Transverse colon (tissue), 3 donors: ENCODE data around the gene PPP6R1.

Source experiments
- POLR2A ChIP-seq: fragments of 450-650 bp; IDR thresholded peaks from one replicate; pipeline ENCODE4 v1.6.1; 2016; ENCODE audit warnings: antibody characterized with exemption, mild to moderate bottlenecking, moderate library complexity
- TF ChIP-seq, protein P1 (sequence below), 5 experiments: fragments of 200-600 bp in 3 of 5; fragments of 450-650 bp in 2 of 5; sonication (generic) in 3 of 5; IDR thresholded peaks; 1 replicate in 2 of 5; 2 replicates in 3 of 5; pipeline ENCODE4 v1.5.1; 2016 to 2017; ENCODE audit warnings: antibody characterized with exemption in 5 of 5, inconsistent platforms in 3 of 5, mild to moderate bottlenecking in 2 of 5, moderate library complexity in 1 of 5

DNA sequence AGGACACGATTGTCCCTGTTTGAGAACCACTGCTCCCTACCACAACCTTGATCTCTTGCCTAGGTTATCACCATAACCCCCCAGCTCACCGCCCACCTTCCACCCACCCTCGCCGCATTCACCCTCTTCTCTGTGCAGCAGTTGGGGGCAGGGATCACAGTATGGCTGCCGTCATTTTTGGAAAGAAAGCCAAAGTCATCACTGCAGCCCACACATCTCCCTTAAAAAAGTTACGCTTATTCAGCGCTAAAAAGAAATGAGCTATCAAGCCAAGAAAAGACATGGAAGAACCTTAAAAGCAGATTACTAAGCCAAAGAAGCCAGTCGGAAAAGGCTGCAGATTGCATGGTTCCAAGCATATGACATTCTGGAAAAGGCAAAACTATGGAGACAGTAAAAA lies 10.5 kb upstream of the PPP6R1 start:
- no peak for TF ChIP-seq POLR2A
- TF ChIP-seq, protein P1, sequence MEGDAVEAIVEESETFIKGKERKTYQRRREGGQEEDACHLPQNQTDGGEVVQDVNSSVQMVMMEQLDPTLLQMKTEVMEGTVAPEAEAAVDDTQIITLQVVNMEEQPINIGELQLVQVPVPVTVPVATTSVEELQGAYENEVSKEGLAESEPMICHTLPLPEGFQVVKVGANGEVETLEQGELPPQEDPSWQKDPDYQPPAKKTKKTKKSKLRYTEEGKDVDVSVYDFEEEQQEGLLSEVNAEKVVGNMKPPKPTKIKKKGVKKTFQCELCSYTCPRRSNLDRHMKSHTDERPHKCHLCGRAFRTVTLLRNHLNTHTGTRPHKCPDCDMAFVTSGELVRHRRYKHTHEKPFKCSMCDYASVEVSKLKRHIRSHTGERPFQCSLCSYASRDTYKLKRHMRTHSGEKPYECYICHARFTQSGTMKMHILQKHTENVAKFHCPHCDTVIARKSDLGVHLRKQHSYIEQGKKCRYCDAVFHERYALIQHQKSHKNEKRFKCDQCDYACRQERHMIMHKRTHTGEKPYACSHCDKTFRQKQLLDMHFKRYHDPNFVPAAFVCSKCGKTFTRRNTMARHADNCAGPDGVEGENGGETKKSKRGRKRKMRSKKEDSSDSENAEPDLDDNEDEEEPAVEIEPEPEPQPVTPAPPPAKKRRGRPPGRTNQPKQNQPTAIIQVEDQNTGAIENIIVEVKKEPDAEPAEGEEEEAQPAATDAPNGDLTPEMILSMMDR (IDR thresholded peaks at IDR 0.05) = no peak
